Ishikawa (cell line): ENCODE measurements around the gene ADGRL3.

ENCODE experiments used
- CEBPB ChIP-seq: IDR thresholded peaks from 2 replicates; pipeline ENCODE4 v1.6.1; 2012
- CREB1 ChIP-seq: IDR thresholded peaks from 2 replicates; pipeline ENCODE4 v1.6.1; 2012; ENCODE audit warnings: low read depth
- EGR1 ChIP-seq: IDR thresholded peaks from 2 replicates; pipeline ENCODE4 v1.6.1; 2012
- EP300 ChIP-seq: IDR thresholded peaks from 2 replicates; pipeline ENCODE4 v1.6.1; 2012; ENCODE audit warnings: borderline replicate concordance
- FOXM1 ChIP-seq: IDR thresholded peaks from 2 replicates; pipeline ENCODE4 v1.6.1; 2012; ENCODE audit warnings: low read depth, borderline replicate concordance
- NFIC ChIP-seq: IDR thresholded peaks from 2 replicates; pipeline ENCODE4 v1.6.1; 2012
- RAD21 ChIP-seq: IDR thresholded peaks from 2 replicates; pipeline ENCODE4 v1.6.1; 2012; ENCODE audit warnings: low read depth
- TAF1 ChIP-seq: IDR thresholded peaks from 2 replicates; pipeline ENCODE4 v1.6.1; 2012; ENCODE audit warnings: low read depth, mild to moderate bottlenecking
- TCF12 ChIP-seq: IDR thresholded peaks from 2 replicates; pipeline ENCODE4 v1.6.1; 2012; ENCODE audit warnings: low read depth
- TEAD4 ChIP-seq: IDR thresholded peaks from 2 replicates; pipeline ENCODE4 v1.6.1; 2012
- YY1 ChIP-seq: IDR thresholded peaks from 2 replicates; pipeline ENCODE4 v1.6.1; 2012; ENCODE audit warnings: low read depth
- ZBTB7A ChIP-seq: IDR thresholded peaks from 2 replicates; pipeline ENCODE4 v1.6.1; 2012; ENCODE audit warnings: low read depth
- TF ChIP-seq, protein P1 (sequence below): IDR thresholded peaks from 2 replicates; pipeline ENCODE4 v1.6.1; 2012
- TF ChIP-seq, protein P2 (sequence below): IDR thresholded peaks from 2 replicates; pipeline ENCODE4 v1.6.1; 2012
- TF ChIP-seq, protein P3 (sequence below): IDR thresholded peaks from 2 replicates; pipeline ENCODE4 v1.6.1; 2012; ENCODE audit warnings: low read depth, mild to moderate bottlenecking

The ADGRL3 gene

DNA sequence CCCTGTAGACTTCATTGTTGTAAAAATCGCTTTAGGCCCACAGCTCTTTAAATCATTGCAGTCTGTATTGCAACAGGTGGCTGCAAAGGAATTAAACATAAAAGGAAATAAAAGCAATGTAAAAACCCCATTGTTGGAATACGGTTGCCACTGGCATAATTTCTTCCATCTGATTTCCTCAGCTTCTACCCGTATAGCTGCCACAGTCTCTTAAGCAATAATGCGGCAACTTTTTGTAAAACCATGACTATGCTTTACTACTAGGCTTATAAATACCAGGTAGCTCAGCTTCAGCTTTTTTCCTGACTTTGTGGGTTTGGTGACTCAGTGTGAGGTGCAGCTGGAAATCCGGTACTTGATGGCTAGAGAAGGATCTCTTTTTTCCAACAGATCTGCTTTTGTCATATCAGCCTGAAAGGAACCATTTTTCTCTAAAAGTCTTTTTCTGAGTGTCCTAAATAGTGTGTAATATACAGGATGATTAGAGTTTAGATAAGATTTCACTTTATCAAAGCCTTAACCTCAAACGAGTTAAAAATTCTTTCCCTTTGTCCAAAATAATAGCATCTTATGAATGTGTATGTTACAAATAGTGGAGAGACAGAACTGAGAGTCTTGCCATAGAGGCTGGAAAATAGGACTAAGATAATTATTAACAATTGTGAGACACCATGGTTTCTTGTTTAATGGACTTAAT, 268.0 kb downstream of the ADGRL3 start:
- TF ChIP-seq, protein P1, sequence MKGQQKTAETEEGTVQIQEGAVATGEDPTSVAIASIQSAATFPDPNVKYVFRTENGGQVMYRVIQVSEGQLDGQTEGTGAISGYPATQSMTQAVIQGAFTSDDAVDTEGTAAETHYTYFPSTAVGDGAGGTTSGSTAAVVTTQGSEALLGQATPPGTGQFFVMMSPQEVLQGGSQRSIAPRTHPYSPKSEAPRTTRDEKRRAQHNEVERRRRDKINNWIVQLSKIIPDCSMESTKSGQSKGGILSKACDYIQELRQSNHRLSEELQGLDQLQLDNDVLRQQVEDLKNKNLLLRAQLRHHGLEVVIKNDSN = no peak
- TF ChIP-seq, protein P2, sequence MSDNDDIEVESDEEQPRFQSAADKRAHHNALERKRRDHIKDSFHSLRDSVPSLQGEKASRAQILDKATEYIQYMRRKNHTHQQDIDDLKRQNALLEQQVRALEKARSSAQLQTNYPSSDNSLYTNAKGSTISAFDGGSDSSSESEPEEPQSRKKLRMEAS = no peak
- TF ChIP-seq YY1 (no peak), ZBTB7A (no peak), TEAD4 (no peak), TCF12 (no peak), NFIC (no peak), EGR1 (no peak), CEBPB (no peak), TAF1 (no peak), FOXM1 (no peak), CREB1 (no peak), RAD21 (no peak)
- TF ChIP-seq, protein P3, sequence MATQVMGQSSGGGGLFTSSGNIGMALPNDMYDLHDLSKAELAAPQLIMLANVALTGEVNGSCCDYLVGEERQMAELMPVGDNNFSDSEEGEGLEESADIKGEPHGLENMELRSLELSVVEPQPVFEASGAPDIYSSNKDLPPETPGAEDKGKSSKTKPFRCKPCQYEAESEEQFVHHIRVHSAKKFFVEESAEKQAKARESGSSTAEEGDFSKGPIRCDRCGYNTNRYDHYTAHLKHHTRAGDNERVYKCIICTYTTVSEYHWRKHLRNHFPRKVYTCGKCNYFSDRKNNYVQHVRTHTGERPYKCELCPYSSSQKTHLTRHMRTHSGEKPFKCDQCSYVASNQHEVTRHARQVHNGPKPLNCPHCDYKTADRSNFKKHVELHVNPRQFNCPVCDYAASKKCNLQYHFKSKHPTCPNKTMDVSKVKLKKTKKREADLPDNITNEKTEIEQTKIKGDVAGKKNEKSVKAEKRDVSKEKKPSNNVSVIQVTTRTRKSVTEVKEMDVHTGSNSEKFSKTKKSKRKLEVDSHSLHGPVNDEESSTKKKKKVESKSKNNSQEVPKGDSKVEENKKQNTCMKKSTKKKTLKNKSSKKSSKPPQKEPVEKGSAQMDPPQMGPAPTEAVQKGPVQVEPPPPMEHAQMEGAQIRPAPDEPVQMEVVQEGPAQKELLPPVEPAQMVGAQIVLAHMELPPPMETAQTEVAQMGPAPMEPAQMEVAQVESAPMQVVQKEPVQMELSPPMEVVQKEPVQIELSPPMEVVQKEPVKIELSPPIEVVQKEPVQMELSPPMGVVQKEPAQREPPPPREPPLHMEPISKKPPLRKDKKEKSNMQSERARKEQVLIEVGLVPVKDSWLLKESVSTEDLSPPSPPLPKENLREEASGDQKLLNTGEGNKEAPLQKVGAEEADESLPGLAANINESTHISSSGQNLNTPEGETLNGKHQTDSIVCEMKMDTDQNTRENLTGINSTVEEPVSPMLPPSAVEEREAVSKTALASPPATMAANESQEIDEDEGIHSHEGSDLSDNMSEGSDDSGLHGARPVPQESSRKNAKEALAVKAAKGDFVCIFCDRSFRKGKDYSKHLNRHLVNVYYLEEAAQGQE = no peak

DNA sequence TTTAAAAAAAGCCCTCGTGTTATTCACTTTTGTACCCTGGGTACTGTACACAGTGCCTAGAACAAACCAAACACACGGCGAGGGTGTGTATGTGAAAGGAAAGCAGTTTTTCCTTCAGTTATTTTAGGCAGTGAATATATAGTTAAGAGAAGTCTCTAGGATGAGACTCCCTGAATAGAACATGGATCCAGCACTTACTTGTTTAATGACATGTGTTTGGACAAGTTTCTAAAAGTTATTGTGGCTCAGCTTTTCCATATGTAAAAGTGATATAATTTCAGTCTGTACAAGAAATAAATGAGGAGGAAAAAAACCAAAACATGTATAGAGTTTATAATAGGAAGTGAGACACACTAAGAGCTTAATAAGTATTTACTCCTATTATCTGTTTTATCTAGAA, 273.2 kb downstream of the ADGRL3 start:
- no peak for TF ChIP-seq RAD21
- TF ChIP-seq TEAD4 = no peak
- TF ChIP-seq, protein P1 = no peak
- no peak for TF ChIP-seq CEBPB
- TF ChIP-seq YY1 = no peak
- TF ChIP-seq EGR1 = no peak
- TF ChIP-seq NFIC = no peak
- TF ChIP-seq ZBTB7A = no peak
- no peak for TF ChIP-seq CREB1
- TF ChIP-seq, protein P2 = no peak
- no peak for TF ChIP-seq TAF1
- no peak for TF ChIP-seq FOXM1
- no peak for TF ChIP-seq TCF12
- TF ChIP-seq EP300 = no peak
- TF ChIP-seq, protein P3 = no peak

DNA sequence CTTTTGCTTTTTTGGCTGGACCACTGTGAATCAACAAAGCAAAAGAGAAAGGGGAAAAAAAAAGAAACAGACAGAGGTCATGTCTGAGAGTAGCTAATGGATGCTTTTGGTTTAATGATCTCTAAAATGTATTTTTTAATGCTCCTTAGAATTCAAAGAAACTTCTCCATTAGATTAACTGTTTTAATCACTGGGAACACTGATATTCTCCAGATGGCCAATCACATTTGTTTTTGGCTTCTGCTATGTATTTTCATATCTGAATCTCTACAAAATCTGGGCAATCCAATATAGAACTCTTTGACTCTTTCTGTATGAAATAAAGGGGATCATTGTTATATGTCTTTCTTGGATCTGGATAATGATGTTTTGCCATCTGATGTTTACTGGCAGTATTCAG, 278.2 kb downstream of the ADGRL3 start:
- TF ChIP-seq, protein P3 = no peak
- TF ChIP-seq CEBPB (no peak), FOXM1 (no peak), ZBTB7A (no peak), RAD21 (no peak), CREB1 (no peak), EGR1 (no peak), YY1 (no peak), TCF12 (no peak), EP300 (no peak), TEAD4 (no peak), NFIC (no peak), TAF1 (no peak)
- TF ChIP-seq, protein P1 = no peak
- TF ChIP-seq, protein P2 = no peak
